Effector memory CD4-positive, alpha-beta T cell (primary cell): Measurements from ENCODE around the gene PRRT1B.

ENCODE experiments used
- DNase-seq, 3 donors: peaks; one replicate each; pipeline ENCODE4 v3.0.0-alpha.2; 2020
- H3K27ac ChIP-seq: 2 replicates; pipeline ENCODE4 v1.7.0; 2013; ENCODE audit warnings: mild to moderate bottlenecking, low read length, moderate library complexity; ENCODE audit not compliant: insufficient read depth, poor library complexity, severe bottlenecking
- H3K27me3 ChIP-seq: replicated peaks from 2 replicates; pipeline ENCODE4 v1.7.0; 2013; ENCODE audit warnings: mild to moderate bottlenecking, low read length; ENCODE audit not compliant: insufficient read depth, control insufficient read depth, poor library complexity, severe bottlenecking
- H3K36me3 ChIP-seq: 2 replicates; pipeline ENCODE4 v1.7.0; 2013; ENCODE audit warnings: mild to moderate bottlenecking, low read length, moderate library complexity; ENCODE audit not compliant: control insufficient read depth, insufficient read depth
- H3K4me1 ChIP-seq: 2 replicates; pipeline ENCODE4 v1.7.0; 2013; ENCODE audit warnings: low read length, mild to moderate bottlenecking; ENCODE audit not compliant: control insufficient read depth, insufficient read depth, poor library complexity, severe bottlenecking
- H3K4me3 ChIP-seq: 2 replicates; pipeline ENCODE4 v1.7.0; 2013; ENCODE audit warnings: low read length, low read depth, mild to moderate bottlenecking; ENCODE audit not compliant: insufficient read depth, poor library complexity, severe bottlenecking
- H3K9me3 ChIP-seq: 2 replicates; pipeline ENCODE4 v1.7.0; 2013; ENCODE audit warnings: mild to moderate bottlenecking, low read length, moderate library complexity; ENCODE audit not compliant: control insufficient read depth
- total RNA-seq, 3 donors: gene quantifications; one replicate each; lab custom pipeline; 2026; lab: John Stamatoyannopoulos, UW

The PRRT1B gene
- total RNA-seq = 0 reads per million in 3 donors

DNA sequence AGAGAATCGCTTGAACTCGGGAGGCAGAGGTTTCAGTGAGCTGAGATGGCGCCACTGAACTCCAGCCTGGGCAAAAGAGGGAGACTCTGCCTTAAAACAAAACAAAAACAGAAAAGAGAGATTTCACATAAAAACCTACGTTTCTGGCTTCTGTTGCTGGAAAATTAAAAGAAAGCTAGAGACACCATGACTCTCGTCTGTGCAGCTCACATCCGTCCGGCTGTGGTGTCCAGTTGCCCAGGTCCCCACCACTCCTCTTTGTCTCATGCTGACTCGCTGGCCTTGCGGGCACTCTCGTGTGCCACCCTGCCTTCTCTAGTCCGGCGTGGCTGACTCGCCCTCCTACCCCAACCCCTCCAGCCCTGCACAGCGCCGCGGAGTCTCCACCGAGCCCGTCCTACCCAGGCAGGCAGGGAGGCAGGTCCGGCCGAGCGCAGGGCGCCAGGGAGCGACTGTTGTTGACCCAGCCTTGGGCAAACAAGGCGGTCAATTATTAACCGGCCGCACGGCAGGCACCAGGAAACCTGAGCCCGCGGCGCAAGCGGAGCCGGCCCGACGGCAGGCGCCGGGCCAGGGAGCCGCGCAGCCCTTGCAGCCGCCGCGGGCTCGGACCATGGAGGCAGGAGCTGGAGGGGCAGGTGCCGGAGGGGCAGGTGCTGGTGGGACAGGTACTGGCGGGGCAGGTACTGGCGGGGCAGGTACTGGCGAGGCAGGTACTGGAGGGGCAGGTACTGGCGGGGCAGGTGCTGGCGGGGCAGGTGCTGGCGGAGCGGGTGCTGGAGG, at the start of gene PRRT1B:
PRRT1B (plus strand) TSS at position 521 of the 783 bp plus-strand sequence; CDS start at position 614, 93 bp downstream.
- no peaks in the 10 kb centered on the region for H3K36me3 ChIP-seq
- DNase-seq = no peak
- H3K9me3 ChIP-seq = peaks cover 5% of the 10 kb centered on the region
- H3K4me1 ChIP-seq = peaks cover 11% of the 10 kb centered on the region
- H3K4me3 ChIP-seq = peak within 1 kb of the TSS; percentile 50
- no peak within 1 kb of the TSS for H3K27ac ChIP-seq
- peaks cover 17% of the 10 kb centered on the region for H3K27me3 ChIP-seq

- Histone ChIP-seq H3K9me3 (no peaks in the 10 kb centered on the region), H3K27me3 (no peaks in the 10 kb centered on the region), H3K4me1 (peaks cover 17% of the 10 kb centered on the region), H3K36me3 (peaks cover 71% of the 10 kb centered on the region), H3K4me3 (no peak overlapping the region), H3K27ac (no peak overlapping the region)
- no peak for DNase-seq
Observed at GRCh38 chr9:131495785-131496184, 49.5 kb upstream of the PRRT1B start.

- Histone ChIP-seq H3K9me3 (no peaks in the 10 kb centered on the region), H3K36me3 (peaks cover 60% of the 10 kb centered on the region), H3K4me3 (no peak overlapping the region), H3K27me3 (no peaks in the 10 kb centered on the region), H3K4me1 (peaks cover 28% of the 10 kb centered on the region), H3K27ac (no peak overlapping the region)
- no peak for DNase-seq
Observed at GRCh38 chr9:131496844-131497405, 48.4 kb upstream of the PRRT1B start.

- Histone ChIP-seq H3K9me3 (no peaks in the 10 kb centered on the region), H3K4me3 (no peak overlapping the region), H3K27me3 (no peaks in the 10 kb centered on the region), H3K4me1 (peaks cover 45% of the 10 kb centered on the region), H3K27ac (peak overlapping the region; percentile 81), H3K36me3 (peaks cover 36% of the 10 kb centered on the region)
- no peak for DNase-seq
Observed at GRCh38 chr9:131499254-131499767, 46.0 kb upstream of the PRRT1B start.

DNA sequence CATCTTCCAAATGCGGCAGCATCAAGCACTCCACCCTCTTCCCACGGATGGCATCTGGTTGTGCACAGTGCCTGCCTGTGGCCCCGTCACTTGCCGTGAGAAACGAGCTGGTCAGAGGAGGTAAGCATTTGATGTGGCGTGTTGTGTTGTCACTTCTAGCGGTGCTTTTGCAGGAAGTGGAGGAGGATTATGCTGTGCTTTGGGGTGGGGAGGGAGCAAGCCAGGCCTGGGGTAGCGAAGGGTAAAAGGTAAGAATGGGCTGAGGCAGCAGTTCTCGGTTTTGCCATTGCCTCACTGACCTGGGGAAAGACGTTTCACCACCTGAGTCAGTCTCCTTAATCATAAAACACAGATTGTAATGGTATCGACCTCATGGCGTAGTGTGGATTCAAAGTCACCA, 44.9 kb upstream of the PRRT1B start:
- Histone ChIP-seq H3K27me3 (no peaks in the 10 kb centered on the region), H3K4me1 (peaks cover 48% of the 10 kb centered on the region), H3K36me3 (peaks cover 26% of the 10 kb centered on the region), H3K27ac (peak overlapping the region; percentile 81), H3K4me3 (no peak overlapping the region), H3K9me3 (no peaks in the 10 kb centered on the region)
- DNase-seq = peak; percentile 59 to 72 (median 64)

DNA sequence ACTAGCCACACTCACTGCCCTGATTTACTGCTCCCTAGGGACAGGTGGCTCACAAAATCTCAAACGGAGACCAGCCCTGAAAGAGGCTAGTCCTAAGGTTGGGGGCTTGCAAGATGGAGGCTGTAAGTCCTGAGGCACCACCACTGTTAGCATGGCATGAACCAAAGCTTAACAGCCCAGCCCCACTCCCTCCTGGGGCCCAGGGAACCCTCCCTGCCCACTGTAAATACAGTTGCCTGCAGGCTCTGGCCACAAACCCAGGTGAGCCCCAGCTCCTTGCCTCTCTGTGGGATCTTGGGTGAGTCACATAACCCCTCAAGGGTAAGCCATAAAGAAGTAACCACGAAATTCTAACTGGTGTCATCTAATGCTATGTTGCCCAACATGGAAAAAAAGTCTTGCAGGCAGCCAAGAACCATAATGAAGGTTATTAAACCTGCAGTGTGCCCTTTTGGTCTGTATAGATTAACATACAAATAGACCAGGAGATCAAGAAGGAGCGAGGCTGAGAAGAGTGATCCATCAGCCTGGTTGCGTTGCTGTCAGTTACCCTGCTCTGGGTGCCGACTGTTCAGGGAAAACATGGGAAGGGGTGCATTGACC, 44.3 kb upstream of the PRRT1B start:
- peak; percentile 15 to 46 (median 38) for DNase-seq
- Histone ChIP-seq H3K36me3 (peaks cover 19% of the 10 kb centered on the region), H3K27me3 (no peaks in the 10 kb centered on the region), H3K4me3 (no peak overlapping the region), H3K9me3 (no peaks in the 10 kb centered on the region), H3K4me1 (peaks cover 48% of the 10 kb centered on the region), H3K27ac (peak overlapping the region; percentile 81)

GRCh38 chr9:131502781-131503625, 42.3 kb upstream of the PRRT1B start, which contains the start of gene POMT1:
TSS of gene POMT1 (plus strand) at chr9:131502918. CDS start at chr9:131504219, 1,301 bp downstream.
- H3K9me3 ChIP-seq = no peaks in the 10 kb centered on the region
- peaks cover 9% of the 10 kb centered on the region for H3K36me3 ChIP-seq
- H3K4me1 ChIP-seq = peaks cover 48% of the 10 kb centered on the region
- no peaks in the 10 kb centered on the region for H3K27me3 ChIP-seq
- peak within 1 kb of the TSS; percentile 98 for H3K4me3 ChIP-seq
- peak within 1 kb of the TSS; percentile 81 for H3K27ac ChIP-seq
- peak; percentile 81 to 83 (median 82) for DNase-seq

DNA sequence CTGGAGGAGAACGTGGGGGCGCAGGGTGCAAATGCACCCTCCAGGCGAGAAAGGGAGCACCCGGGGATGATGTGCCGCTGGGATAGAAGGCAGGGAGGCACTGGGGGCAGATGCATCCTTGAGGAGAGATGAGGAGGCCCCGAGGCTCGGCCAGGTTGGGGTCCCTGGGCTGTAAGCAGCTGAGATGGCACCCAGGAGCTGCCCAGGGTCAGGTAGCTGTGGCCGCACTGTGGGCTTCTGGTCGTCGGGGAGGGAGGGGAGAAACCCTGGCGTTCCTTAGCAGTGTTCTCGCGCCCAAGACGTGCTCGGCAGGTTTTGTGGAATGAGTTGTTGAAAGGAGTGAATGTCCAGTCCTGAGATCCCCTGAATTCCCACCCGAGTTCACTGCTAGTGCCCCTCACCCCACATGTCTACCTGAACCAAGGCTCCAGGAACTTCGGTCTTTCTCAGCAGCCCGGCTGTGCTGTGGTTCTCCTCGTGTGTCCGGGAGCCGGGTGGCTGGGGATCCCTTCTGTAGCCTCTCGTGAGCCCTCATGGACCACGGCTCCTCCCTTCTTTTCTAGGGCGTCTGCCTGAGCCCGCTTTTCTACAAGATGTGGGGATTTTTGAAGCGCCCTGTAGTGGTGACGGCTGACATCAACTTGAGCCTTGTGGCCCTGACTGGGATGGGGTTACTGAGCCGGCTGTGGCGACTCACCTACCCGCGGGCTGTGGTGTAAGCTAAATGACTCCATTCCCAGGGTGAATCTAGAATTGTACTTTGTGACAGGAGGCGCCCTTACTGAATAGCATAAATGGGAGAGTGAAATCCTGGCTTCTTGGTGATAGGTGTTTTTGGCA, 41.5 kb upstream of the PRRT1B start:
- peaks cover 8% of the 10 kb centered on the region for H3K36me3 ChIP-seq
- peak overlapping the region; percentile 98 for H3K4me3 ChIP-seq
- H3K9me3 ChIP-seq = no peaks in the 10 kb centered on the region
- peak; percentile 31 to 59 (median 50) for DNase-seq
- H3K4me1 ChIP-seq = peaks cover 48% of the 10 kb centered on the region
- H3K27ac ChIP-seq = peak overlapping the region; percentile 81
- no peaks in the 10 kb centered on the region for H3K27me3 ChIP-seq

DNA sequence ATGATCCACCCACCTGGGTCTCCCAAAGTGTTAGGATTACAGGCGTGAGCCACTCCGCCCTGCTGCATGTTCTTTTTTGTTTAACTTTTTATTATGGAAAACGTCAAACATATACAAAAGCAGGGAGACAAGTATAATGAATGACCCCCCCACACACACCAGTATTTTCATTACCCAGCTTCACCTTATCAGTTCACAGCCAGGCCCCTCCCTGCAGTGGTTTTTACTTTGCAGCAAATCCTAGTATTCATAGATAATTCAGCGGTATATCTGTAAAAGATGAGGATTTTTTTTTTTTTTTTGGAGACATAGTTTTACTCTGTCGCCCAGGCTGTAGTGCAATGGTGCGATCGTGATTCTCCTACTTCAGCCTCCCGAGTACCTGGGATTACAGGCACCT, 40.3 kb upstream of the PRRT1B start:
- Histone ChIP-seq H3K27me3 (no peaks in the 10 kb centered on the region), H3K4me3 (no peak overlapping the region), H3K4me1 (peaks cover 36% of the 10 kb centered on the region), H3K27ac (no peak overlapping the region), H3K9me3 (no peaks in the 10 kb centered on the region), H3K36me3 (peaks cover 17% of the 10 kb centered on the region)
- no peak for DNase-seq
